PFSK-1 (cell line): ENCODE results near the gene CCN2.

Source experiments
- POLR2AphosphoS5 ChIP-seq: IDR thresholded peaks from 2 replicates; pipeline ENCODE4 v1.6.1; 2012; ENCODE audit warnings: low read depth, mild to moderate bottlenecking, control low read depth, low read length, moderate library complexity
- SIN3A ChIP-seq: IDR thresholded peaks from 2 replicates; pipeline ENCODE4 v1.6.1; 2012; ENCODE audit warnings: mild to moderate bottlenecking, low read length, moderate library complexity, borderline replicate concordance; ENCODE audit not compliant: insufficient read depth
- TF ChIP-seq, protein P1 (sequence below), 2 experiments: IDR thresholded peaks; 2 replicates each; pipeline versions ENCODE4 v1.6.1 to v1.8.0; 2011 to 2012; ENCODE audit warnings: low read depth in 2 of 2, low read length in 2 of 2, control low read depth in 1 of 2, inconsistent platforms in 1 of 2, mild to moderate bottlenecking in 1 of 2, moderate library complexity in 1 of 2; ENCODE audit not compliant: insufficient read depth in 1 of 2

DNA sequence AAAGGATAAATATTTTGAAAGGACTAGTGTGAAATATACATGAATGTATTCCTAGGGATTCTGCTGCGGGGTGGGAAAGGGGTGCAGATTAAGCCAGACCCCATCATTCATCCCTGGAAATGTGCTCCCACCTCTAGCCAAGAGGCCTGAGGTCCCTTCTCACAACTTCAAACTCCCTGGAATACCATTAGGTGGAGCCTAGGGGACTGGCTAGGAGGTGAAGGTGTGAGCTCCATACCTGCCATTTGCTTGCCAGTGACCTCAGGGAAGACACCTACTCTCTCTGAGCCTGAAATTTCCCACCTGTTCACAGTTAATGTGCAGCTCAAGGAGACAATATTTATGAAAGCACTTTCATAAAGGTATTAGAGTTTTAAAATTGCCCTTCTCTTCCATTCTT, 4.7 kb upstream of the CCN2 start:
- TF ChIP-seq, protein P1, sequence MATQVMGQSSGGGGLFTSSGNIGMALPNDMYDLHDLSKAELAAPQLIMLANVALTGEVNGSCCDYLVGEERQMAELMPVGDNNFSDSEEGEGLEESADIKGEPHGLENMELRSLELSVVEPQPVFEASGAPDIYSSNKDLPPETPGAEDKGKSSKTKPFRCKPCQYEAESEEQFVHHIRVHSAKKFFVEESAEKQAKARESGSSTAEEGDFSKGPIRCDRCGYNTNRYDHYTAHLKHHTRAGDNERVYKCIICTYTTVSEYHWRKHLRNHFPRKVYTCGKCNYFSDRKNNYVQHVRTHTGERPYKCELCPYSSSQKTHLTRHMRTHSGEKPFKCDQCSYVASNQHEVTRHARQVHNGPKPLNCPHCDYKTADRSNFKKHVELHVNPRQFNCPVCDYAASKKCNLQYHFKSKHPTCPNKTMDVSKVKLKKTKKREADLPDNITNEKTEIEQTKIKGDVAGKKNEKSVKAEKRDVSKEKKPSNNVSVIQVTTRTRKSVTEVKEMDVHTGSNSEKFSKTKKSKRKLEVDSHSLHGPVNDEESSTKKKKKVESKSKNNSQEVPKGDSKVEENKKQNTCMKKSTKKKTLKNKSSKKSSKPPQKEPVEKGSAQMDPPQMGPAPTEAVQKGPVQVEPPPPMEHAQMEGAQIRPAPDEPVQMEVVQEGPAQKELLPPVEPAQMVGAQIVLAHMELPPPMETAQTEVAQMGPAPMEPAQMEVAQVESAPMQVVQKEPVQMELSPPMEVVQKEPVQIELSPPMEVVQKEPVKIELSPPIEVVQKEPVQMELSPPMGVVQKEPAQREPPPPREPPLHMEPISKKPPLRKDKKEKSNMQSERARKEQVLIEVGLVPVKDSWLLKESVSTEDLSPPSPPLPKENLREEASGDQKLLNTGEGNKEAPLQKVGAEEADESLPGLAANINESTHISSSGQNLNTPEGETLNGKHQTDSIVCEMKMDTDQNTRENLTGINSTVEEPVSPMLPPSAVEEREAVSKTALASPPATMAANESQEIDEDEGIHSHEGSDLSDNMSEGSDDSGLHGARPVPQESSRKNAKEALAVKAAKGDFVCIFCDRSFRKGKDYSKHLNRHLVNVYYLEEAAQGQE (IDR thresholded peaks at IDR 0.05; ENCODE audit: insufficient read depth in 1 of 2, low read depth in 2 of 2, low read length in 2 of 2) = no peak
- TF ChIP-seq SIN3A = no peak
- no peak for TF ChIP-seq POLR2AphosphoS5
